Activated T-cell treated with anti-CD3 and anti-CD28 coated beads, Interleukin-2, amount 50 U/mL, for 24 hours (primary cell): ENCODE data around the gene ARHGAP18.
A peak's percentile ranks its signal among the peaks of the same experiment; 100 is the strongest.

Experiments used
- DNase-seq: peaks from one replicate; pipeline ENCODE4 v3.0.0-alpha.2; 2020
- H3K27ac Mint-ChIP-seq: 2 replicates; pipeline ENCODE4 v1.8.0; 2020; ENCODE audit warnings: mild to moderate bottlenecking, mixed read lengths
- H3K27me3 Mint-ChIP-seq: 2 replicates; pipeline ENCODE4 v1.8.0; 2020; ENCODE audit warnings: mixed read lengths
- H3K36me3 Mint-ChIP-seq: 2 replicates; pipeline ENCODE4 v1.8.0; 2020; ENCODE audit warnings: low read depth, mixed read lengths
- H3K4me1 Mint-ChIP-seq: 2 replicates; pipeline ENCODE4 v1.8.0; 2020; ENCODE audit warnings: low read depth, mixed read lengths
- H3K4me3 Mint-ChIP-seq: 2 replicates; pipeline ENCODE4 v1.8.0; 2020; ENCODE audit warnings: mild to moderate bottlenecking, moderate library complexity, mixed read lengths
- H3K9me3 Mint-ChIP-seq: 2 replicates; pipeline ENCODE4 v1.8.0; 2020; ENCODE audit warnings: mixed read lengths

Gene ARHGAP18

GRCh38 chr6:129691709-129692108 lies 18.3 kb downstream of the ARHGAP18 start:
- no peak overlapping the region for H3K27ac Mint-ChIP-seq
- no peaks in the 10 kb centered on the region for H3K9me3 Mint-ChIP-seq
- no peak for DNase-seq
- peaks cover 42% of the 10 kb centered on the region for H3K4me1 Mint-ChIP-seq
- no peaks in the 10 kb centered on the region for H3K36me3 Mint-ChIP-seq
- H3K4me3 Mint-ChIP-seq = no peak overlapping the region
- no peaks in the 10 kb centered on the region for H3K27me3 Mint-ChIP-seq

GRCh38 chr6:129691043-129691640 lies 18.8 kb downstream of the ARHGAP18 start:
- no peak overlapping the region for H3K27ac Mint-ChIP-seq
- DNase-seq = no peak
- no peaks in the 10 kb centered on the region for H3K9me3 Mint-ChIP-seq
- H3K27me3 Mint-ChIP-seq = no peaks in the 10 kb centered on the region
- H3K4me1 Mint-ChIP-seq = peaks cover 43% of the 10 kb centered on the region
- no peaks in the 10 kb centered on the region for H3K36me3 Mint-ChIP-seq
- H3K4me3 Mint-ChIP-seq = no peak overlapping the region

GRCh38 chr6:129686941-129687627 lies 22.9 kb downstream of the ARHGAP18 start:
- DNase-seq = peak; percentile 45
- Mint-ChIP-seq H3K27me3 (no peaks in the 10 kb centered on the region), H3K36me3 (no peaks in the 10 kb centered on the region), H3K9me3 (no peaks in the 10 kb centered on the region), H3K4me1 (peaks cover 63% of the 10 kb centered on the region), H3K27ac (peak overlapping the region; percentile 76), H3K4me3 (no peak overlapping the region)

- no peaks in the 10 kb centered on the region for H3K36me3 Mint-ChIP-seq
- no peaks in the 10 kb centered on the region for H3K9me3 Mint-ChIP-seq
- no peak overlapping the region for H3K4me3 Mint-ChIP-seq
- peaks cover 59% of the 10 kb centered on the region for H3K4me1 Mint-ChIP-seq
- no peak for DNase-seq
- H3K27ac Mint-ChIP-seq = no peak overlapping the region
- H3K27me3 Mint-ChIP-seq = no peaks in the 10 kb centered on the region
Observed at GRCh38 chr6:129685662-129686031, 24.3 kb downstream of the ARHGAP18 start.

- peak overlapping the region; percentile 22 for H3K27ac Mint-ChIP-seq
- H3K27me3 Mint-ChIP-seq = no peaks in the 10 kb centered on the region
- no peaks in the 10 kb centered on the region for H3K9me3 Mint-ChIP-seq
- DNase-seq = no peak
- peaks cover 59% of the 10 kb centered on the region for H3K4me1 Mint-ChIP-seq
- no peaks in the 10 kb centered on the region for H3K36me3 Mint-ChIP-seq
- H3K4me3 Mint-ChIP-seq = no peak overlapping the region
Observed at GRCh38 chr6:129684903-129685661, 24.9 kb downstream of the ARHGAP18 start.

- Mint-ChIP-seq H3K9me3 (no peaks in the 10 kb centered on the region), H3K4me1 (peaks cover 58% of the 10 kb centered on the region)
Observed at GRCh38 chr6:129684323-129684884, 25.6 kb downstream of the ARHGAP18 start.

GRCh38 chr6:129683601-129684322 lies 26.2 kb downstream of the ARHGAP18 start:
- Mint-ChIP-seq H3K9me3 (no peaks in the 10 kb centered on the region), H3K27me3 (no peaks in the 10 kb centered on the region), H3K36me3 (no peaks in the 10 kb centered on the region), H3K4me3 (peak overlapping the region; percentile 41), H3K4me1 (peaks cover 55% of the 10 kb centered on the region), H3K27ac (peak overlapping the region; percentile 90)
- peak; percentile 53 for DNase-seq

More at GRCh38 chr6:129684323-129684884, 25.6 kb downstream of the ARHGAP18 start:
- no peak for DNase-seq
- H3K36me3 Mint-ChIP-seq = no peaks in the 10 kb centered on the region
- H3K27me3 Mint-ChIP-seq = no peaks in the 10 kb centered on the region
- peak overlapping the region; percentile 90 for H3K27ac Mint-ChIP-seq
- peak overlapping the region; percentile 41 for H3K4me3 Mint-ChIP-seq

- Mint-ChIP-seq H3K27me3 (no peaks in the 10 kb centered on the region), H3K4me3 (no peak overlapping the region), H3K9me3 (no peaks in the 10 kb centered on the region), H3K36me3 (no peaks in the 10 kb centered on the region), H3K4me1 (peaks cover 52% of the 10 kb centered on the region), H3K27ac (no peak overlapping the region)
- no peak for DNase-seq
Observed at GRCh38 chr6:129681913-129682205, 28.1 kb downstream of the ARHGAP18 start.

GRCh38 chr6:129680633-129681032 lies 29.3 kb downstream of the ARHGAP18 start:
- Mint-ChIP-seq H3K9me3 (no peaks in the 10 kb centered on the region), H3K27ac (no peak overlapping the region), H3K27me3 (no peaks in the 10 kb centered on the region), H3K4me1 (peaks cover 42% of the 10 kb centered on the region), H3K36me3 (no peaks in the 10 kb centered on the region), H3K4me3 (no peak overlapping the region)
- DNase-seq = no peak

- Mint-ChIP-seq H3K27ac (no peak overlapping the region), H3K4me1 (peaks cover 36% of the 10 kb centered on the region), H3K4me3 (no peak overlapping the region), H3K27me3 (no peaks in the 10 kb centered on the region), H3K9me3 (no peaks in the 10 kb centered on the region), H3K36me3 (no peaks in the 10 kb centered on the region)
- DNase-seq = no peak
Observed at GRCh38 chr6:129679758-129680157, 30.2 kb downstream of the ARHGAP18 start.

GRCh38 chr6:129679275-129679674 lies 30.7 kb downstream of the ARHGAP18 start:
- H3K27ac Mint-ChIP-seq = no peak overlapping the region
- no peaks in the 10 kb centered on the region for H3K36me3 Mint-ChIP-seq
- no peaks in the 10 kb centered on the region for H3K27me3 Mint-ChIP-seq
- DNase-seq = no peak
- H3K4me3 Mint-ChIP-seq = no peak overlapping the region
- H3K9me3 Mint-ChIP-seq = no peaks in the 10 kb centered on the region
- peaks cover 33% of the 10 kb centered on the region for H3K4me1 Mint-ChIP-seq

GRCh38 chr6:129678463-129678862 lies 31.5 kb downstream of the ARHGAP18 start:
- Mint-ChIP-seq H3K9me3 (no peaks in the 10 kb centered on the region), H3K4me3 (no peak overlapping the region), H3K27ac (no peak overlapping the region), H3K27me3 (no peaks in the 10 kb centered on the region), H3K36me3 (no peaks in the 10 kb centered on the region), H3K4me1 (peaks cover 32% of the 10 kb centered on the region)
- no peak for DNase-seq

- Mint-ChIP-seq H3K27ac (no peak overlapping the region), H3K27me3 (no peaks in the 10 kb centered on the region), H3K4me1 (peaks cover 35% of the 10 kb centered on the region), H3K36me3 (no peaks in the 10 kb centered on the region), H3K9me3 (no peaks in the 10 kb centered on the region), H3K4me3 (no peak overlapping the region)
- DNase-seq = no peak
Observed at GRCh38 chr6:129677620-129678325, 32.2 kb downstream of the ARHGAP18 start.
